GM12865 (cell line): ENCODE data around the gene MUC21.
"Not testable (repeated sequence)": the region's sequence is repeated elsewhere in the genome, so short reads cannot be mapped to it uniquely, and the experiment has no call there.

Experiments used
- DNase-seq: peaks from one replicate; pipeline ENCODE4 v3.0.0; 2010; ENCODE audit warnings: low read depth
- H3K4me3 ChIP-seq: 2 replicates; pipeline ENCODE4 v1.5.1; 2011; ENCODE audit warnings: mild to moderate bottlenecking, low read depth, low read length, control low read depth
- TF ChIP-seq, protein P1 (sequence below): IDR thresholded peaks from 2 replicates; pipeline ENCODE4 v1.5.1; 2011; ENCODE audit warnings: low read length, control low read depth, low read depth, inconsistent platforms; ENCODE audit not compliant: insufficient read depth; ENCODE audit errors: missing control alignments

The MUC21 gene

DNA sequence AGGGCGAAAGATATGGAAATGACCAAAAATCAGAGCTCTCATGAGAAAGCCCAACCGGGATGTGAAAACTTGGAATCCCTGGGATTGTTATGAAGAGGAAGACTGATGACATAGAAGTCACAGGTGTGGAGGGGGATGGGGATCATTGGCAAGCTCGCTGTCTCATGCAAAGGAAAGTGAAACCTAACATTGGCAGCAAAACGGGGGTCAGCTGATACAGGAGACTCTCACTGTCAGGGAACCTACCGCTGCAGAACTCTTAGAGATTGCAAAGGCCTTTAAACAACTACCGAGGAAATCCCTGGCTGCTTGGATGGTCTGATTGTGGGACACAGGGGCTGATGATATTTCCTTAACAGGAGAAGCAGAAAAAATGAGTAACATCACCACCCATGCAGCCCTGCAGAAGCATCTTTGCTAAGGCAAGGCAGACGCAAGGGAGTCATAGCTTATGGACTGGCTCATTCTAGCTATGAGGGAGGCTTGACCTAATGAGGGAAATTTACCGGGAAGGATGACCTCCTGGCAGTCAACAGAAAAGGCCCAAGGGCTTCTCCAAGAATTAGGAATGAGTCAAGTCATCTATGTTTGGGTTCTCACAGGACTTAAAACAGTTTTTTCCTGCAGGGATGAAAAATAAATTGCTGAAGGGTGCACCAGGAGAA is 7.0 kb downstream of the MUC21 start:
- TF ChIP-seq, protein P1, sequence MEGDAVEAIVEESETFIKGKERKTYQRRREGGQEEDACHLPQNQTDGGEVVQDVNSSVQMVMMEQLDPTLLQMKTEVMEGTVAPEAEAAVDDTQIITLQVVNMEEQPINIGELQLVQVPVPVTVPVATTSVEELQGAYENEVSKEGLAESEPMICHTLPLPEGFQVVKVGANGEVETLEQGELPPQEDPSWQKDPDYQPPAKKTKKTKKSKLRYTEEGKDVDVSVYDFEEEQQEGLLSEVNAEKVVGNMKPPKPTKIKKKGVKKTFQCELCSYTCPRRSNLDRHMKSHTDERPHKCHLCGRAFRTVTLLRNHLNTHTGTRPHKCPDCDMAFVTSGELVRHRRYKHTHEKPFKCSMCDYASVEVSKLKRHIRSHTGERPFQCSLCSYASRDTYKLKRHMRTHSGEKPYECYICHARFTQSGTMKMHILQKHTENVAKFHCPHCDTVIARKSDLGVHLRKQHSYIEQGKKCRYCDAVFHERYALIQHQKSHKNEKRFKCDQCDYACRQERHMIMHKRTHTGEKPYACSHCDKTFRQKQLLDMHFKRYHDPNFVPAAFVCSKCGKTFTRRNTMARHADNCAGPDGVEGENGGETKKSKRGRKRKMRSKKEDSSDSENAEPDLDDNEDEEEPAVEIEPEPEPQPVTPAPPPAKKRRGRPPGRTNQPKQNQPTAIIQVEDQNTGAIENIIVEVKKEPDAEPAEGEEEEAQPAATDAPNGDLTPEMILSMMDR, result no peak
- peak; percentile 20 for DNase-seq
- no peak overlapping the region for H3K4me3 ChIP-seq

DNA sequence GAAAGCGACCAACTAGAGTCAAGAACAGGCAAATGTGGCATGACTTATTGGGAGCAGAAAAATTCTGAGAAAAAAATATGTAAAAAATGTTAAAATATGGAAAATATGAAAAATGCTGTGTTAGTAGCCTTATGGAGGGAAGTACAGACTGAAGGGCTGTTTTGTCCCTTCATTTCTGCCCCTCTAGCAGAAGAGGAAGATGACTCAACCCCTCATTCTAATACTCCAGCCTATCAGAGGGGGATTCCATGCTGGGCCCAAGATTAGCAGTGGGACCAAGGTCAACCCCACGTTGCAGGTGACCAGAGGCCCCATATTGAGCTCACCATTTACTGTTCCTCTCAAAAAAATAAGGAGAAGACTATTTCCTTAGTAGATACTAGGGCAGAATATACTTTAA is 8.4 kb downstream of the MUC21 start:
- DNase-seq, result no peak
- TF ChIP-seq, protein P1, result no peak
- H3K4me3 ChIP-seq, result no peak overlapping the region

DNA sequence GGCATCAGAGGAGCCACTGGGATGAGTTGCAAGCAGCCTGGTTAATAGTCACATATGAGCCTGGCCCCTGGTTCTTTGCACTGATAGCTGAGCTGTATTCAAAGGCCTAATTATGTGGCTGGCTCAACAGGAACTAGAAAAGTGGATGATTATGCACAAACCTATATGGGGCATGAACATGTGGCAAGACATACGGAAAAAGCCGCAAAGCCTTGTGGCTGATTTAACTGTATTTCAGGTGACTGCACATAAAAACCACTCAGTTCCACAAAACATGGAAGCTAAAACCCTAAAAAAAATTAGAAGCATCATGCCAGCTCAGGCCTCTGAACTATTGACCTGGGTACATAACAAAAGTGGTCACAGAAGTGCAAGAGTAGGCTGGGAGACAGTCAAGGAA is 13.8 kb downstream of the MUC21 start:
- DNase-seq, result no peak
- TF ChIP-seq, protein P1, result no peak
- H3K4me3 ChIP-seq, result no peak overlapping the region

DNA sequence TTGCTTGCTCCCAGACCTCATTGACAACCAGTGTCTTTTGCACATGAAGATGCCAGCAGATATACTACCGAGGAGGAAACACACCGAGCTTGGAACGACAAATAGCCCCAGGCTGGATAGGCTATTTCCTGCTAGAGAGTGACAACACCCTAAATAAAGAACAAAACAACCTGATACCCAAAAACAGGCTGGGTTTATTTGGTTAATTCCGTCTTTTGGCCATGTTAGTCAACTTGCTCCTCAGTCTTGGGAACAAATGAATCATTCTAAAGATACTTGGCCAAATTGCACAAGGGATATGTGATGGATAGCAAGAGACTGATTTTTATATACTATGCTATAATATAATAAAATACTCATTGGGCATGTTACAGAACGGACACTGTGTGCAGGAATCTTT is 15.3 kb downstream of the MUC21 start:
- no peak overlapping the region for H3K4me3 ChIP-seq
- TF ChIP-seq, protein P1, result no peak
- DNase-seq, result no peak

DNA sequence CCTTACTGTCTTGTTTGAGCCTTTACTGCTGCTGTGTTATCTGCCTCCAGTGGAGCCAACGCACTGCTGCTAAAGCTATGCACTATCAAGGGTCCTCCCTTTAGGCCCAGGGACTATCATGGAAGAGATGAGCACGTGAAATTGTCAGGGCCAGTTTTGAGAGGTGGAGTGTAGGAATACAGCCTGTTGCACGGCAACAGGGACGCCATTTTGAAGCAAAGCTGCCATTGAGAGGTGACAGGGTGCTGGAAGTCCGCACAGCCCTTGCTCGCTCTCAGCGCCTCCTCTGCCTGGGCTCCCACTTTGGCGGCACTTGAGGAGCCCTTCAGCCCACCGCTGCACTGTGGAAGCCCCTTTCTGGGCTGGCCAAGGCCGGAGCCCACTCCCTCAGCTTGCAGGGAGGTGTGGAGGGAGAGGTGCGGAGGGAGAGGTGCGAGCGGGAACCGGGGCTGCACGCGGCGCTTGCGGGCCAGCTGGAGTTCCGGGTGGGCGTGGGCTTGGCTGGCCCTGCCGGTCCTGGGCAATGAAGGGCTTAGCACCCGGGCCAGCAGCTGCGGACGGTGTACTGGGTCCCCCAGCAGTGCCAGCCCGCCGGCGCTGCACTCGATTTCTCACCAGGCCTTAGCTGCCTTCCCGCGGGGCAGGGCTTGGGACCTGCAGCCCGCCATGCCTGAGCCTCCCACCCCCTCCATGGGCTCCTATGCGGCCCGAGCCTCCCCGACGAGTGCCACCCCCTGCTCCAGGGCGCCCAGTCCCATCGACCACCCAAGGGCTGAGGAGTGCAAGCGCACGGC is 16.7 kb downstream of the MUC21 start:
- not testable (repeated sequence) for H3K4me3 ChIP-seq, DNase-seq

DNA sequence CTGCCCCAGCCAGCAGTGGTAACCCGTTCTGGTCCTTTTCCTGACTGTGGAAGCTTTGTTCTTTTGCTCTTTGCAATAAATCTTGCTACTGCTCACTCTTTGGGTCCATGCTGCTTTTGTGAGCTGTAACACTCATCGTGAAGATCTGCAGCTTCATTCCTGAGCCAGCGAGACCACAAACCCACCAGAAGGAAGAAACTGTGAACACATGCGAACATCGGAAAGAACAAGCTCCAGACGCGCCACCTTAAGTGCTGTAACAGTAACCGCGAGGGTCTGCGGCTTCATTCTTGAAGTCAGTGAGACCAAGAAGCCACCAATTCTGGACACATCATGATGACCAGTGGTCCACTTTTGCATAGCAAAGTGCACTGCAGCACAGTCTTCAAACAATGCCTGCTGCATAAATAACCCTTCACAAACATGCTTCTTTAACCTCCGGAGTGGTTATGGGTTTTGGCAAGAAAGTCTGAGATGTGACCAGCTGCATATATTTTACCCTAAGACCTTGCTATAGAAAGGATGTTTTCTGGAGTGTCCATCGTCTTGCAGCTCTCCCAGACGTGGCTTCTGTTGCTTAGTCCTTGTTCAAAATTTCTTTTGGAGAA is 17.9 kb downstream of the MUC21 start:
- TF ChIP-seq, protein P1, result no peak
- no peak for DNase-seq
- no peak overlapping the region for H3K4me3 ChIP-seq

DNA sequence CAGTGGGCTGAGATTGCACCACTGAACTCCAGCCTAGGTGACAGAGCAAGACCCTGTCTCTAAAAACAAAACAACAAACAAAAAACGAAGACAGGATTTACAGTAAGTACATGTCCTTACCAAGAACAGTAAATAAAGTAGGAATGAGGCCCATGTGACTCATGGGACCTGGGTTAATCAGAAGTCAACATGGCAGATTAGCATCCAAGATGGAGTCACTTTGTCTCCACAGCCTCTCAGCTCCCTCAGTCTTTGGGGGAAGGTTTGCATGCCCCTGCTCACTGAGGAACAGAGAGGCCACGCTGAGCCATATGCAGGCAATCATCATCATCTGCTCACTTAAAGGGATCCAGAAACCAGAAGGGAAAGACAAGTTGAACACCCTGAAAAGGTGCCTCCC is 19.0 kb downstream of the MUC21 start:
- TF ChIP-seq, protein P1, result no peak
- no peak for DNase-seq
- H3K4me3 ChIP-seq, result no peak overlapping the region
